Colon (tissue), 2 donors: ENCODE results near the gene DDC.
"Not testable (repeated sequence)": the region's sequence is repeated elsewhere in the genome, so short reads cannot be mapped to it uniquely, and the experiment has no call there.

Source experiments
- FAIRE-seq: peaks from 2 replicates; lab custom pipeline; 2012; peaks lifted over from hg19 to GRCh38; lab: Jason Lieb, UNC
- donor health status: control.
- donor health status: control.

Gene DDC

GRCh38 chr7:50555594-50556140 is 9.5 kb downstream of the DDC start:
- no peak for FAIRE-seq

- no peak for FAIRE-seq
Observed at GRCh38 chr7:50554431-50555322, 10.5 kb downstream of the DDC start.

- no peak for FAIRE-seq
Observed at GRCh38 chr7:50553973-50554372, 11.2 kb downstream of the DDC start.

GRCh38 chr7:50552921-50553320 is 12.3 kb downstream of the DDC start:
- FAIRE-seq = no peak

GRCh38 chr7:50552139-50552538 is 13.1 kb downstream of the DDC start:
- FAIRE-seq = no peak

DNA sequence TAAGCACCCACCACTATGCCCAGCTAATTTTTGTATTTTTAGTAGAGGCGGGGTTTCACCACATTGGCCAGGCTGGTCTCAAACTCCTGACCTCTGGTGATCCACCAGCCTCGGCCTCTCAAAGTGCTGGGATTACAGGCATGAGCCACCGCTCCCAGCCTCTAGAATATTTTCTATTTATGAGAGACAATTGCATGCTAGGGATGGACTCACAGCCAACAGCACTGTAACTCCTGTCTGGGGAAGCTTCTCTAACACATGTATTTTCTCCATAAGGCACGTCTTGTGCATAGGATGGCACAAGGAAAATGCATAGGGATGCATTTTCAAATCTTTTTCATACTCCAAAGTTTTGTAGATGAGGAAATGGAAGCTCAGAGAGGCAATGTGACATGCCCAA is 19.6 kb downstream of the DDC start:
- not testable (repeated sequence) for FAIRE-seq

DNA sequence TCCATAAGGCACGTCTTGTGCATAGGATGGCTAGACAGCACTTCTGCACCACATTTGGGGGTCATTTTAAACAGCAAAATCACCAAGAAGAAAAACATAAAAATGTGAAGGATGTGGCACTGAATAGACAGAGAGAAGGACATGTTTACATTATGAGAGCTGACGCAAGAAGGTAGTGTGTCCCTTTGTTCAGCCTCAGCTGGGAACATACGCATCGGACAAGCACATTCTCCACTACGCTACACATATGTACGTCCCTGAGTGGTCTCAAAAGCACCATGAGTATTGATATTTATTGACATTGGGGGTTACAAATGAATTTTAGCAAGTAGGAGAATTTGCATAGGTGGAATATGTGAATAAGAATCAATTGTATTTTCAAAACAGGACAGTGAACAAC is 20.2 kb downstream of the DDC start:
- FAIRE-seq = no peak

DNA sequence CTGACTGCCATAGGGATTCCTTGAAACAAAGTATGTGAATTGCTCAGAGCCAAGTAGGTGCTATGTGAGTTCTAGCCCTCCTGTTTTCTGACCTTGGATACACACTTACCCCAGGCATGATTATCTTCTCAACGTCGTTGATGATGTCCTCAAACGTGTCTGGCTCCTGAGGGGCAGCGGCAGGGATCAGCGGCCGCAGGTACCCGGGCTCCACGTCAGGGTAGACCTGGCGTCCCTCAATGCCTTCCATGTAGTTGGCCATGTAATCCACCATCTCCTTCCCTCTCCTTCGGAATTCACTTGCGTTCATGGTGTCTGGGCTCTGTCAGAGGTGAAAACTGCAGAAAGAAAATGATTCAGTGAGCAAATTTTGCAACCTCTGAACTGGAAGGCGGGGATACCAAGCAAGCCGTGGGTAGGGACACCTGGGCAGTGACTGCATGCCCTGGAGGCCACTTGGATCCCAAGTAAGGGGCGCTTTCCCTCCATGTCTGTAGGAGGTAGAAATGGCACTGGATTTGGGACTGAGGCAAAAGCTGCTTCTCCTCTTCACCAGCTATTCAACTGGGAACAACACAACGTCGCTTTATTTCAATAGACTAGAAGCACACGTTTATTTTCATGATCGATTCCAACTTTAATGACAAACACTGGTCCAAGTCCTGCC is 21.3 kb downstream of the DDC start:
- no peak for FAIRE-seq

DNA sequence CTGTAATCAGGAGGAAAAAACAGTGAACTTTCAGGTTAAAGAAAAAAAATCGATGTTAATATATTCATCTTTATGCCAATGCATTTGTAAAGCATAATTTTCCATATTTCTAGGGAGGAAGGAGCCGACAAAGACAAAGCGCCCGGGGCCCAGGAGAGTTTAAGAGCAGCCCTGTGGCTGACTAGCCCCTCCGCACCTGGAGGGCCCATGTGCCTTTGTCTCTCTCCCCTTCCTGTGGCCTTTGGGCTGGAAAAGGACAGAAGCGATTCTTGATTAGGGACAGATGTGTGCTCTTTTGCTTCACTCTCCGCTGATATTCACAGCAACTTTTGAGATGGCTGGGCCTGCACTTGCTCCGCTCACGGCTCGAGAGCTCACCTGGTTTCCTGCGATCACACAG is 23.1 kb downstream of the DDC start:
- no peak for FAIRE-seq

DNA sequence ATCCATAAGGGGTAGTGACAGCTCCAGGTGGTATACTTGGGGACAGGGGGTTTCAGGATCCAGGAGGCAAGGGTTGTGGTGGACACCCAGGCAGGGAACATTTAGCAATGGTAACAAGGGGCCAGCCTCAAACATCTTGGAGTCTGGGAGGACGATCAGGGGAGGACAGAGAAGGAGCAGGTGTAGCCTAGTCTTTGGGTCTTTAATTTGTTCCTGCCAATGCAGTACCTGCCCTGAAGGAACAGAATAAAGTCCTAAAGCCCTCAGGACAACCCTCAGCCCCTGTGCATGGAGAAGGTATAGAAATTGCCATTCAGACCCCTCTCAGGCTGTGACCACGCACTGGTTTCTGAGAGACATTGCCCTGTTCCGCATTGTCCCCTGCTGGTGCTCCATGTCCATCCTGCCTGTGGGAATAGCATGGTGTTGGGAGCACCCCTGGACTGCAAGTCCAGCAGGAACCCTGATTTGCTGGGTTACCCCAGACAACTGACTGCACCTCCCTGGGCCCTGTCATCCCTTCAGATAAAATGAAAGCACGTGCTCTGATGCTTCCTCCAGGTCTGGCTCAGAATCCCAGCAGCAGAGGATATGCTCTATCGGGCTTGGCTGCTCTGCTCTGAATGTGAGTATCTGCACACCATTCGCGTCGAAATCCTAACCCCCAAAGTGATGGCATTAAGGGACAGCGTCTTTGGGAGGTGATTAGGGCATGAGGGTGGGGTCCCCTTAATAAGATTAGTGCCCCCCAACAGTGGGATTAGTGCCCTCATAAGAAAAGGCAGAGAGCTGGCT is 24.2 kb downstream of the DDC start:
- no peak for FAIRE-seq

DNA sequence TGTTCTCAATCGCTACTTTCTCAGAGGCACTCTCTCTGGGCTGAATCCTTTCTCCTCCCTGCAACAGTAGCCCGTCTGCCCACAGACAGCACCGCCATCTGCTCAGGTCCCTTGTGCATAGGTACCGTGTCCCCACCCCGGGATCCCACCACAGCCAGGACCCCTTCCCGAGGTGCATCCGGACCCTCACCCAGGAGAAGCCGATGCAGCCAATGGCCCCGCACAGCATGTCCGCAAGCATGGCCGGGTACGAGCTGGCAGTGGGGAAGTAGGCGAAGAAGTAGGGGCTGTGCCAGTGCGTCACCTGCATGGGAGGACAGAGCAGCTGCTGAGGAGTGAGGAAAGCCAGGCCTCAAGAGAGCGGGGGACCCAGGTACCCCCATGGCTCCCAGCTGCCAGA is 25.5 kb downstream of the DDC start:
- no peak for FAIRE-seq

DNA sequence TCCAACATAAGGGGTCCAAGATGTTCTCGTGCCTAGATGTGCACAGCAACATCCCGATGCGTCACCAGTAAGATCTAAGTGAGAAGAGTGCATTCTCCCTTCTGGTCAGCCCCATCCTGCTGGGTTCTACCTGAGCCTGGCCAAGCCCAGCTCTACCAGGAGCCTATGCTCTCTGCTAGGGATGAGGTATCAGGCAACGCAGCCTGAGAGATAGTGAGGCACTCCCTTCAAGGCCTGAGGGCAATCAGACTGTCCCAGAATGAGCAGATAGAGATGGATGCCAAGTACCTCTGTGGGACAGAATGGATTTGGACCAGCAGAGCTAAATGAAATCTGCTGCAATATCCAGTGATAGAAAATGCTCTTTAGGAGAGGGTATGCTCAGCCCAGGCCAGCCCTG is 26.7 kb downstream of the DDC start:
- no peak for FAIRE-seq

GRCh38 chr7:50537417-50537816 is 27.8 kb downstream of the DDC start:
- FAIRE-seq = no peak

DNA sequence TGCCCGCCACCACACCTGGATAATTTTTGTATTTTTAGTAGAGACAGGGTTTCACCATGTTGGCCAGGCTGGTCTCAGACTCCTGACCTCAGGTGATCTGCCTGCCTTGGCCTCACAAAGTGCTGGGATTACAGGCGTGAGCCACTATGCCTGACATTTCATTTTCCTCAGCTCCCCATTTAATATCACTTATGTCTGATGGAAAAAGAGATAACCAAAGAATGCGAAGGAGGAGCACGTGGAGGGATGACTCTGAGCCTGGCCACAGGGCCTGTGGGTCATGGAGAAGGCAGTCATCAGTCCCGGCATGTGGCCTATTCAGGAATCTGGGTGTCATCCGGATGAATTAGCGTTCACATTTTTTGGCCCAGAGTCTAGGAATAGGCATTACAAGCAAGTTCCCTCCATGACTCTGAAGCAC is 29.9 kb downstream of the DDC start:
- not testable (repeated sequence) for FAIRE-seq

DNA sequence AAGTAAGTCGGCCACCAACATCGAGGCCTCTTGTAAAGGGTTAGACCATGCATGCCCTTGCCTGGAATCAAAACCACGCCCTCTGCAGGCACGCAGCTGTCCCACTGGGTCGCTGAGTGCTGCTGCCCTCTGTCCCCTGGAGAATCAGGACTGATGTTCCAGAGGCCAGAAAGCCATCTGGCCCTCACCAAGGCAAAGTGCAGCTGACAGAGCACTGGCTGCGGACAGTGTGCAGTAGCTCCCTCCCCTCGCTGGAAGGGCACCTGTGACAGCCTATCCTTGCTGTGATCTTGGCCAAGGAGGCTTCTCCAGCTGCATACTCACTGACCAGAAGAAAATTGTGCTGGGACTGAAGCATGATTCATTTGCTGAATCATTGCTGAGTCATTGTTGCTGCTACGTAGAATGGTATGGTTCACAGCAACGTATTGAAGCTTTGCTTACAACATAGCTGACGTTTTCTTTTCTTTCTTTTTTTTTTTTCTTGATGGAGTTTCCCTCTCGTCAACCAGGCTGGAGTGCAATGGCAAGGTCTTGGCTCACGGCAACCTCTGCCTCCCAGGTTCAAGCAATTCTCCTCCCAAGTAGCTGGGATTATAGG is 30.4 kb downstream of the DDC start:
- FAIRE-seq = no peak

DNA sequence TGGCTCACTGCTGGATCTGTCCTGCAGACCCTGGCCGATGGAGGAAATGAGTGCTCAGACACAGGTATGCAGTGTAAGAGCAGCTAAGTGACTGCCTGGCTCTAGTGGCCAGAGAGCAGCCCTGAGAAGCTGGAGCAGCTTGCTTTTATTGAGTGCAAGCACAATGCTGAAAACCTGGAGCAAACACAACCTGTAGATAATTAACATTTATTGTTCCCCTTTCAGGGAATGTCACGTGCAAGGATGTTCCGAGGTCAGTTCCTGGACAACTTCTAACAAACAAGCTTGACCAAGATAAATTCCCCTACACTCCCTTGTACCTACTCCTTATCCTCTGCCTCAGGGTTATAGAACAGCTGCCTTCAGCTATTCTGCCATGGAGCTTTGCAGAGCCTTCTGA is 31.3 kb downstream of the DDC start:
- FAIRE-seq = no peak

DNA sequence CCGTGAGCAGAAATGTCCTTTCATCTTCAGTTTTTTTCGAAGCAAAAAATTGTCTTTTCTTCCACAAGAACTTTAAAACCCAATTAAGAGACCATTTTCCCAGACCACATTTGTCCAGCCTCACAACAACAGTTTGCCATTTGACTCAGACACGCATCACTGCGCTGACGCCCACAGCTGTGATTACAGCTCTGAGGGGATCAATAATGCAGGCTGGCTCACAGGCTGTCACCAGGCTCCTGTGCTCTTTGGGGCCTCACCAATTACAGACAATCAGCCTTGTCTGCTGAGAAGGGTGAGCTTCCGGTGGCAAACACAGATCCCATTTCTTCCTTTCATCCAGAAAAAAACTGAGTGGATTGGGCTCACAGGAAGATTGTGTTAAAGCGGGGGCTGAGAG is 33.3 kb downstream of the DDC start:
- no peak for FAIRE-seq

DNA sequence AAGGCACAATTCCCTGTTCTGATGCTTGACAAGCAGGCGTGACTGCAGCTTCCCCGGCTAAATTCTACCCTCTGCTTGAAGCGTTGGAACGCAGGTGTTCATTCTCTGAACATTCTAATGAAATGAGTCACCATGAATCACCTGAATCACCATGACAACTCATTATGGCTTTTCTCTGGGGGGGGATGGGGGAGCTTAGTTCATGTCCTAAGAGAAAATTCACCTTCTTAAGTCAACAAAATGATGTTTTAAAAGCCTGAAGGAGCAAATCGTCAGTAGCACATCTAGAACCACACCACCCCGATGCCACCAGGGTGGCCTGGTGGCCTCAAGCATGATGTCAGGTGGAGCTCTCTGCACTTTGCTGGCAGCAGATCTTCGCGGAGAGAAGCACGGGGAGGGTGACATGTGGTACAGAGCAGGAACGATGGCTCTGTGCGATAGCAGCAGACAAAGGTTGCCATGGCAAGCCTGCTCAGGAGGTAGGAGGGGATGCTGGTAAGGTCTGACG is 33.7 kb downstream of the DDC start:
- no peak for FAIRE-seq

DNA sequence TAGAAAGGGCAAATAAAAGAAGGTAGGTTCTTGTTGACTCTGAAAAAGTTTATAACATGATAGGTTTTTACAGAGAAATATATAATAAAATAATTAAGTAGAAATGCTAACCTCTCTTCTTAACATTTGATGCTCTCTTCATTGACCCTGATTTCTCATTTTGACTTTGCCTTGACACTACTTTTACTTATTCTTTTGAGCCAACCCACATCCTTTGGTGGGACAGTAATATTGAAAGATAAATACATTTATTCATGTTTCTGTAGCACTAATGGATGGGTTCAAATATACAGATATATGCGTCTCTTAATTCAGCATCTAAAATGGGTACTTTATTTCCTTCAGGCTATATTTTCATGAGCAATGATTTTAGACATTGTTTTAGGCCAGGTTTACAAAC is 34.4 kb downstream of the DDC start:
- no peak for FAIRE-seq

GRCh38 chr7:50529093-50529862 is 35.9 kb downstream of the DDC start:
- FAIRE-seq = no peak
